ENCODE results near the gene NAA15. TPM values are rescaled to one million over a fixed set of nuclear protein-coding genes. Genes with fewer than 3 reads are reported as not detected.

NAA15 gene
- total and polyA plus RNA-seq, 2 donors (not counting 3 experiments of a cell fraction or from before 2014, with no cell fraction given), result 4.5 to 67.9 TPM

GRCh38 chr4:139329665-139330200, 28.4 kb downstream of the NAA15 start:
- no peak for DNase-seq (ENCODE audit: low read depth, low spot score)
- no peak for FAIRE-seq
- H3K27ac ChIP-seq (ENCODE audit: insufficient read depth, low read depth, low read length), result no peak overlapping the region
- CTCF ChIA-PET, result interaction anchor here (1.0 to 1.4 kb wide), 2 partner anchors 8 to 25 kb away, joined by 3 to 4 read pairs; no protein-coding TSS in a partner anchor
- intact Hi-C loops (cut with micrococcal nuclease), result no loop called here
- TF ChIP-seq EZH2 (IDR thresholded peaks at IDR 0.05; ENCODE audit: borderline replicate concordance, low read depth, low read length, severe bottlenecking) (no peak), POLR2AphosphoS5 (IDR thresholded peaks at IDR 0.05; ENCODE audit: insufficient read depth, low read depth, low read length) (no peak), FOS (IDR thresholded peaks at IDR 0.05; ENCODE audit: borderline replicate concordance, insufficient read depth, low read length) (no peak), JUN (IDR thresholded peaks at IDR 0.05; ENCODE audit: borderline replicate concordance, insufficient read depth, insufficient read length, low read depth) (no peak), MAX (IDR thresholded peaks at IDR 0.05; ENCODE audit: insufficient read depth, insufficient read length) (no peak), GATA2 (IDR thresholded peaks at IDR 0.05; ENCODE audit: insufficient read depth, insufficient read length, low read depth, low read length) (no peak), POLR2A (IDR thresholded peaks at IDR 0.05; ENCODE audit: low read depth, low read length) (no peak), MYC (IDR thresholded peaks at IDR 0.05; ENCODE audit: low read depth, low read length) (no peak), CTCF (IDR thresholded peaks at IDR 0.05; ENCODE audit: extremely low read depth in 1 of 2, insufficient read depth in 1 of 2, low read depth in 1 of 2, low read length in 2 of 2) (no peak)
- dilution Hi-C loops (cut with MboI; ENCODE audit: extremely low pct_ligation_motif_present, low sequenced_read_pairs), result no loop called here
- no peaks in the 10 kb centered on the region for H3K27me3 ChIP-seq (ENCODE audit: control insufficient read depth in 2 of 2, insufficient read depth in 2 of 2, low read length in 2 of 2)
- no peaks in the 10 kb centered on the region for H3K4me1 ChIP-seq (ENCODE audit: control insufficient read depth, extremely low read depth, insufficient read depth, low read length)
- H2AFZ ChIP-seq (ENCODE audit: low read depth, low read length), result no peak overlapping the region
- H3K36me3 ChIP-seq (ENCODE audit: control insufficient read depth in 2 of 2, extremely low read depth in 1 of 2, insufficient read depth in 2 of 2, low read length in 2 of 2), result peaks cover 0 to 2% of the 10 kb centered on the region in 2 experiments
- H3K79me2 ChIP-seq (ENCODE audit: control insufficient read depth, insufficient read depth, low read length), result peaks cover 93% of the 10 kb centered on the region
- no peaks in the 10 kb centered on the region for H3K9me3 ChIP-seq (replicated peaks; ENCODE audit: control insufficient read depth, insufficient read depth, low read length)
- no peak overlapping the region for H3K4me3 ChIP-seq (replicated peaks in 1 of 3; ENCODE audit: insufficient read depth in 1 of 3, low read depth in 1 of 3, low read length in 3 of 3)
- no peak overlapping the region for H3K9ac ChIP-seq (replicated peaks; ENCODE audit: extremely low read depth, insufficient read depth, low read length)
- no peak overlapping the region for H3K4me2 ChIP-seq (ENCODE audit: insufficient read depth, low read length)
- POLR2A ChIA-PET, result no interaction called here
- no peaks in the 10 kb centered on the region for H3K9me1 ChIP-seq (replicated peaks; ENCODE audit: control insufficient read depth, extremely low read depth, insufficient read depth, low read length)
- H4K20me1 ChIP-seq (replicated peaks; ENCODE audit: control insufficient read depth, extremely low read depth, insufficient read depth, low read length), result peaks cover 2% of the 10 kb centered on the region
- BruUV-seq (replicated peaks), result no TSS peak

All from endothelial cell of umbilical vein (primary cell).